Nephron progenitor cell (in vitro differentiated cells): ENCODE data around the gene SLC2A13.
"Not testable (repeated sequence)": the region's sequence is repeated elsewhere in the genome, so short reads cannot be mapped to it uniquely, and the experiment has no call there.

Experiments used
- DNase-seq: peaks from one replicate; pipeline ENCODE4 v3.0.0; 2021
- H3K27ac Mint-ChIP-seq: 2 replicates; pipeline ENCODE4 v1.8.0; 2021; ENCODE audit warnings: mild to moderate bottlenecking, moderate library complexity, mixed read lengths
- H3K27me3 Mint-ChIP-seq: 2 replicates; pipeline ENCODE4 v1.8.0; 2021; ENCODE audit warnings: mild to moderate bottlenecking, low read depth, mixed read lengths; ENCODE audit not compliant: poor library complexity
- H3K36me3 Mint-ChIP-seq: 2 replicates; pipeline ENCODE4 v1.8.0; 2021; ENCODE audit warnings: low read depth, mixed read lengths
- H3K4me1 Mint-ChIP-seq: 2 replicates; pipeline ENCODE4 v1.8.0; 2021; ENCODE audit warnings: mixed read lengths
- H3K4me3 Mint-ChIP-seq: 2 replicates; pipeline ENCODE4 v1.8.0; 2021; ENCODE audit warnings: mild to moderate bottlenecking, moderate library complexity, mixed read lengths
- H3K9me3 Mint-ChIP-seq: 2 replicates; pipeline ENCODE4 v1.8.0; 2021; ENCODE audit warnings: mild to moderate bottlenecking, moderate library complexity, mixed read lengths
- CTCF ChIP-seq: fragments of 200-600 bp; sonication (generic); IDR thresholded peaks from 2 replicates; pipeline ENCODE4 v1.5.0; 2021; ENCODE audit warnings: antibody characterized with exemption

Gene SLC2A13

GRCh38 chr12:39902821-39903220 is 203.1 kb downstream of the SLC2A13 start:
- H3K4me1 Mint-ChIP-seq, result no peaks in the 10 kb centered on the region
- TF ChIP-seq CTCF, result no peak
- H3K4me3 Mint-ChIP-seq, result no peak overlapping the region
- H3K27me3 Mint-ChIP-seq, result peaks cover 2% of the 10 kb centered on the region
- peaks cover 3% of the 10 kb centered on the region for H3K9me3 Mint-ChIP-seq
- no peak overlapping the region for H3K27ac Mint-ChIP-seq
- no peak for DNase-seq
- H3K36me3 Mint-ChIP-seq, result no peaks in the 10 kb centered on the region

GRCh38 chr12:39897315-39897714 is 208.6 kb downstream of the SLC2A13 start:
- Mint-ChIP-seq H3K27ac (no peak overlapping the region), H3K4me1 (peaks cover 2% of the 10 kb centered on the region), H3K9me3 (peaks cover 11% of the 10 kb centered on the region), H3K4me3 (no peak overlapping the region), H3K27me3 (no peaks in the 10 kb centered on the region), H3K36me3 (no peaks in the 10 kb centered on the region)
- TF ChIP-seq CTCF, result no peak
- DNase-seq, result no peak

- H3K4me3 Mint-ChIP-seq, H3K36me3 Mint-ChIP-seq, DNase-seq, H3K4me1 Mint-ChIP-seq, H3K9me3 Mint-ChIP-seq, H3K27ac Mint-ChIP-seq, H3K27me3 Mint-ChIP-seq: not testable (repeated sequence)
These were observed 212.5 kb downstream of the SLC2A13 start for GRCh38 chr12:39893388-39893787.

GRCh38 chr12:39892146-39892545 is 213.7 kb downstream of the SLC2A13 start:
- no peak for TF ChIP-seq CTCF
- no peaks in the 10 kb centered on the region for H3K27me3 Mint-ChIP-seq
- H3K4me3 Mint-ChIP-seq, result no peak overlapping the region
- peak overlapping the region; percentile 42 for H3K27ac Mint-ChIP-seq
- peaks cover 7% of the 10 kb centered on the region for H3K4me1 Mint-ChIP-seq
- peak; percentile 4 for DNase-seq
- H3K36me3 Mint-ChIP-seq, result no peaks in the 10 kb centered on the region
- peaks cover 7% of the 10 kb centered on the region for H3K9me3 Mint-ChIP-seq

GRCh38 chr12:39887856-39888255 is 218.0 kb downstream of the SLC2A13 start:
- Mint-ChIP-seq H3K9me3 (no peaks in the 10 kb centered on the region), H3K36me3 (no peaks in the 10 kb centered on the region), H3K27ac (no peak overlapping the region), H3K4me1 (peaks cover 7% of the 10 kb centered on the region), H3K27me3 (no peaks in the 10 kb centered on the region), H3K4me3 (no peak overlapping the region)
- TF ChIP-seq CTCF, result no peak
- no peak for DNase-seq

- no peaks in the 10 kb centered on the region for H3K9me3 Mint-ChIP-seq
- H3K4me3 Mint-ChIP-seq, result no peak overlapping the region
- H3K27me3 Mint-ChIP-seq, result no peaks in the 10 kb centered on the region
- no peak for DNase-seq
- H3K27ac Mint-ChIP-seq, result peak overlapping the region; percentile 16
- H3K4me1 Mint-ChIP-seq, result no peaks in the 10 kb centered on the region
- no peaks in the 10 kb centered on the region for H3K36me3 Mint-ChIP-seq
- TF ChIP-seq CTCF, result no peak
These were observed 219.8 kb downstream of the SLC2A13 start for GRCh38 chr12:39886106-39886505.
